Keratinocyte (primary cell): ENCODE measurements around the gene STARD5. TPM values are rescaled to one million over a fixed set of nuclear protein-coding genes. Genes with fewer than 3 reads are reported as not detected.

Experiments
- DNase-seq: peaks from one replicate; pipeline ENCODE4 v3.0.0-alpha.2; 2011; ENCODE audit warnings: low read depth, missing footprints, low spot score
- FAIRE-seq: peaks from 2 replicates; lab custom pipeline; 2011; peaks lifted over from hg19 to GRCh38; lab: Jason Lieb, UNC
- H2AFZ ChIP-seq: 2 replicates; pipeline ENCODE4 v1.6.0; 2012; ENCODE audit warnings: low read length, control low read depth, inconsistent platforms; ENCODE audit not compliant: control insufficient read depth
- H3K27ac ChIP-seq: 2 replicates; pipeline ENCODE4 v1.5.1; 2011; ENCODE audit warnings: low read length; ENCODE audit not compliant: control insufficient read depth, insufficient read depth
- H3K27me3 ChIP-seq: 3 replicates; pipeline ENCODE4 v1.6.0; 2011; ENCODE audit warnings: low read length; ENCODE audit not compliant: control insufficient read depth, insufficient read depth; ENCODE audit errors: extremely low read depth
- H3K36me3 ChIP-seq, 2 experiments: 2 replicates in 1 of 2; 3 replicates in 1 of 2; pipeline ENCODE4 v1.5.1; 2011; ENCODE audit warnings: low read length in 2 of 2, mild to moderate bottlenecking in 1 of 2; ENCODE audit not compliant: control insufficient read depth in 2 of 2, insufficient read depth in 2 of 2; ENCODE audit errors: extremely low read depth in 1 of 2
- H3K4me1 ChIP-seq: 3 replicates; pipeline ENCODE4 v1.5.1; 2011; ENCODE audit warnings: low read length; ENCODE audit not compliant: control insufficient read depth, insufficient read depth; ENCODE audit errors: extremely low read depth
- H3K4me2 ChIP-seq: 3 replicates; pipeline ENCODE4 v1.6.0; 2011; ENCODE audit warnings: low read depth, low read length; ENCODE audit not compliant: control insufficient read depth, insufficient read depth; ENCODE audit errors: extremely low read depth
- H3K4me3 ChIP-seq, 3 experiments: fragments of 200-600 bp in 1 of 3; sonication (generic) in 1 of 3; 2 replicates in 2 of 3; 3 replicates in 1 of 3; pipeline ENCODE4 v1.5.1; 2011 to 2016; ENCODE audit warnings: low read length in 3 of 3, mild to moderate bottlenecking in 3 of 3, control low read depth in 2 of 3, inconsistent platforms in 1 of 3, low read depth in 1 of 3, mixed read lengths in 1 of 3, mixed run types in 1 of 3, moderate library complexity in 1 of 3; ENCODE audit not compliant: control insufficient read depth in 2 of 3, insufficient read depth in 2 of 3; ENCODE audit errors: extremely low read depth in 1 of 3
- H3K79me2 ChIP-seq: 2 replicates; pipeline ENCODE4 v1.6.0; 2012; ENCODE audit warnings: low read length; ENCODE audit not compliant: control insufficient read depth, insufficient read depth
- H3K9ac ChIP-seq: 3 replicates; pipeline ENCODE4 v1.6.0; 2011; ENCODE audit warnings: low read length; ENCODE audit not compliant: control insufficient read depth, insufficient read depth; ENCODE audit errors: extremely low read depth
- H3K9me1 ChIP-seq: 3 replicates; pipeline ENCODE4 v1.6.0; 2011; ENCODE audit warnings: low read length; ENCODE audit not compliant: control insufficient read depth, insufficient read depth; ENCODE audit errors: extremely low read depth
- H3K9me3 ChIP-seq: 2 replicates; pipeline ENCODE4 v1.5.1; 2012; ENCODE audit warnings: low read depth, low read length; ENCODE audit not compliant: control insufficient read depth
- H4K20me1 ChIP-seq: 3 replicates; pipeline ENCODE4 v1.6.0; 2011; ENCODE audit warnings: low read length; ENCODE audit not compliant: control insufficient read depth, insufficient read depth; ENCODE audit errors: extremely low read depth
- EZH2 ChIP-seq: IDR thresholded peaks from one replicate; pipeline ENCODE4 v1.6.1; 2012; ENCODE audit warnings: inconsistent platforms, mild to moderate bottlenecking, low read length, moderate library complexity
- dilution Hi-C: fragments of 300-500 bp; cut with MboI; formaldehyde crosslinking; loops from one replicate; pipeline ENCODE4 v1.7.0; 2020; ENCODE audit warnings: low sequenced_read_pairs; ENCODE audit not compliant: extremely low pct_ligation_motif_present
- polyA plus RNA-seq, 5 experiments: library from polyadenylated mRNA; depleted of rRNA in 3 of 5; stranded (reverse) in 3 of 5; stranded (forward) in 1 of 5; unstranded in 1 of 5; fragments of >200 nt; gene quantifications; 1 replicate in 1 of 5; 2 replicates in 3 of 5; 3 replicates in 1 of 5; pipeline versions ENCODE4 v1.2.1 to v1.2.3, GENCODE V29; 2011 to 2012; ENCODE audit warnings: missing spikeins in 2 of 5, low read depth in 1 of 5, low replicate concordance in 1 of 5
- TF ChIP-seq, protein P1 (sequence below), 3 experiments: IDR thresholded peaks in 1 of 3; conservative IDR thresholded peaks in 1 of 3; optimal IDR thresholded peaks in 1 of 3; 2 replicates in 2 of 3; 3 replicates in 1 of 3; pipeline versions ENCODE3 to v1.5.1; 2011; ENCODE audit warnings: low read length in 3 of 3, mild to moderate bottlenecking in 3 of 3, moderate library complexity in 2 of 3, control low read depth in 1 of 3, inconsistent platforms in 1 of 3; ENCODE audit not compliant: insufficient read depth in 2 of 3; ENCODE audit errors: extremely low read depth in 1 of 3

Gene STARD5
- polyA plus RNA-seq, 1 donor (not counting 4 experiments of a cell fraction or from before 2014, with no cell fraction given), result 38.8 TPM

DNA sequence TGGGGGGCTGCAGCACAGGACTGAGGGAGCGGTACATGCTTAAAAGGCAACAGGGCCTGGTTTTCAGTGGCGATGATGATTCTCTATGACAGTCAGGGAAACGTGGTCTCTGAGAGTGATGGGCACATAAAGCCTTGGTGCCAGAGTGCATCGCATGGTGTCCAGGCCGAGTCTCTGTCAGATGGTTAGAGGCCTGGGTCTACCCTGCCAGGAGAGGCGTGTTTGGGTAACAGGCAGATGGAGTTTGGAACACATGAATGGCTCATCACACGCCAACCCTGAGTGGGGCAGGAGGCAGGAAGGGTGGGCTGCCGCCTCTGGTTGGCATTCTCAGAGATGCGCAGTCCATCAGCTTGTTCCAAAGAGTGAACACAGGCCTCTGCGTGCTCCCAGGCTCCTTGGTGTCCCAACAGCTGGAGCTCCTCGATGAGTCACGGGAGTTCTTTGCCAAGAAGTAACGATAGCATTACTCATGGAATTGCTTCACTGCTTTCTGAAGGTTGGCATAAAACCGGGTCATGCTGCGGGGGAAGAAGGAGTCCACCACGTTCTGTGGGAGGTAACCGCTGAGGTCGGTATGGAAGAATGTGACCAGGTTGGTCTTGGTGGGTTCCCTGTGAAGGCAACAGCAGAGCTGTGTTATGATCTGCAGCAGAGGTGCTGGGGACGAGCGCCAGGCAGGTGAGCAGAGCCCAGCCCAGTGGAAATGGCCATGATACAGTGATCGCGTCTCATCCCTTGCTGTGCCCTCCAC, 11.0 kb downstream of the STARD5 start:
- no peak for TF ChIP-seq EZH2
- TF ChIP-seq, protein P1, sequence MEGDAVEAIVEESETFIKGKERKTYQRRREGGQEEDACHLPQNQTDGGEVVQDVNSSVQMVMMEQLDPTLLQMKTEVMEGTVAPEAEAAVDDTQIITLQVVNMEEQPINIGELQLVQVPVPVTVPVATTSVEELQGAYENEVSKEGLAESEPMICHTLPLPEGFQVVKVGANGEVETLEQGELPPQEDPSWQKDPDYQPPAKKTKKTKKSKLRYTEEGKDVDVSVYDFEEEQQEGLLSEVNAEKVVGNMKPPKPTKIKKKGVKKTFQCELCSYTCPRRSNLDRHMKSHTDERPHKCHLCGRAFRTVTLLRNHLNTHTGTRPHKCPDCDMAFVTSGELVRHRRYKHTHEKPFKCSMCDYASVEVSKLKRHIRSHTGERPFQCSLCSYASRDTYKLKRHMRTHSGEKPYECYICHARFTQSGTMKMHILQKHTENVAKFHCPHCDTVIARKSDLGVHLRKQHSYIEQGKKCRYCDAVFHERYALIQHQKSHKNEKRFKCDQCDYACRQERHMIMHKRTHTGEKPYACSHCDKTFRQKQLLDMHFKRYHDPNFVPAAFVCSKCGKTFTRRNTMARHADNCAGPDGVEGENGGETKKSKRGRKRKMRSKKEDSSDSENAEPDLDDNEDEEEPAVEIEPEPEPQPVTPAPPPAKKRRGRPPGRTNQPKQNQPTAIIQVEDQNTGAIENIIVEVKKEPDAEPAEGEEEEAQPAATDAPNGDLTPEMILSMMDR (optimal IDR thresholded peaks at IDR 0.05 in 1 of 3, IDR thresholded peaks at IDR 0.05 in 1 of 3, conservative IDR thresholded peaks at IDR 0.05 in 1 of 3; ENCODE audit: extremely low read depth in 1 of 3, insufficient read depth in 2 of 3, low read length in 3 of 3), result no peak
- peaks cover 20% of the 10 kb centered on the region for H3K4me1 ChIP-seq
- peak overlapping the region; percentile 74 for H3K4me2 ChIP-seq
- no peaks in the 10 kb centered on the region for H3K27me3 ChIP-seq
- no peaks in the 10 kb centered on the region for H4K20me1 ChIP-seq
- FAIRE-seq (peak; percentile 100), DNase-seq (peak; percentile 99)
- no peaks in the 10 kb centered on the region for H3K9me1 ChIP-seq
- H3K9me3 ChIP-seq, result no peaks in the 10 kb centered on the region
- dilution Hi-C loops, result no loop called here
- peak overlapping the region; percentile 93 for H3K27ac ChIP-seq
- H2AFZ ChIP-seq, result no peak overlapping the region
- no peak overlapping the region for H3K4me3 ChIP-seq
- H3K9ac ChIP-seq, result peak overlapping the region; percentile 74
- peaks cover 42 to 50% of the 10 kb centered on the region in 2 experiments for H3K36me3 ChIP-seq
- H3K79me2 ChIP-seq, result no peaks in the 10 kb centered on the region

DNA sequence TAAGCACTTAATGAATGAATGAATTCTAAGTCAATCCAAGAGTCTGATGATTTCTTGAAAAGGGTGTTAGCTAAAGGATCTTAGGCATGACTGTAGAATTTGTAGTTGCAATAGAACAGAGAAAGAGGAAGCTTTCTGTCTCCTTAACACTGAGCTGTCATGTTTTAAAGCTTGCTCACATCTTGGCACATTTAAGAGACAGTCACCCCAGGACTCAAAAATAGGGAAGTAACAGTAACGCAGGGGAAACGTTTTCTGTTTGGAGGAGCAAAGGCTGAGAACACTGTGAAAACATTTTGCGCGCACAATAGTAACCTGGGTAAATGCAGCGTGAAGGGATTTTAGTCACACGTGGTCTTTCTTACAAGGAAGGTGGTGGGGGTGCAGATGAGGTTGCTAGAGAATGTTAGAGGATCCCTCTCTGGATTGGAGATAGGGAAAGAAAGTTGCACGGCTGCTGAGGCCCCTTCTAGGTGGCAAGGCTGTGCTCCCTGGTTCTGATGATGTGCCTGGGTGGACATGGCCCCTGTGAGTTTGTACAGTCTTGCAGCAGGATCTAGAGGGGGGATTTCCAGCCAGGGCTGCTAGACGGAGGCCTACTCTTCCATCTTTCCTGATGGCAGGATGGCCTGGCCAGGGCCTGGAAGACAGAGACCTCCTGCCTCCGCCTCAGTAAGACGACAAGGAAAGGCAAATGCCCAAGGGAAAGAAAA, 12.0 kb downstream of the STARD5 start:
- Histone ChIP-seq H4K20me1 (no peaks in the 10 kb centered on the region), H3K4me2 (no peak overlapping the region), H2AFZ (no peak overlapping the region), H3K36me3 (peaks cover 34 to 40% of the 10 kb centered on the region in 2 experiments), H3K4me3 (no peak overlapping the region), H3K27ac (no peak overlapping the region), H3K9ac (no peak overlapping the region), H3K27me3 (no peaks in the 10 kb centered on the region), H3K4me1 (peaks cover 20% of the 10 kb centered on the region), H3K79me2 (no peaks in the 10 kb centered on the region), H3K9me1 (no peaks in the 10 kb centered on the region), H3K9me3 (no peaks in the 10 kb centered on the region)
- FAIRE-seq (no peak), DNase-seq (no peak)
- TF ChIP-seq, protein P1 (optimal IDR thresholded peaks at IDR 0.05 in 1 of 3, IDR thresholded peaks at IDR 0.05 in 1 of 3, conservative IDR thresholded peaks at IDR 0.05 in 1 of 3; ENCODE audit: extremely low read depth in 1 of 3, insufficient read depth in 2 of 3, low read length in 3 of 3), result no peak
- no peak for TF ChIP-seq EZH2
- dilution Hi-C loops, result no loop called here
